SW 1271 (cell line): ENCODE measurements around the gene GALNT10.

Experiments used
- DNase-seq, 2 experiments: peaks; one replicate each; lab custom pipeline; 2025; lab: John Stamatoyannopoulos, UW

The GALNT10 gene

DNA sequence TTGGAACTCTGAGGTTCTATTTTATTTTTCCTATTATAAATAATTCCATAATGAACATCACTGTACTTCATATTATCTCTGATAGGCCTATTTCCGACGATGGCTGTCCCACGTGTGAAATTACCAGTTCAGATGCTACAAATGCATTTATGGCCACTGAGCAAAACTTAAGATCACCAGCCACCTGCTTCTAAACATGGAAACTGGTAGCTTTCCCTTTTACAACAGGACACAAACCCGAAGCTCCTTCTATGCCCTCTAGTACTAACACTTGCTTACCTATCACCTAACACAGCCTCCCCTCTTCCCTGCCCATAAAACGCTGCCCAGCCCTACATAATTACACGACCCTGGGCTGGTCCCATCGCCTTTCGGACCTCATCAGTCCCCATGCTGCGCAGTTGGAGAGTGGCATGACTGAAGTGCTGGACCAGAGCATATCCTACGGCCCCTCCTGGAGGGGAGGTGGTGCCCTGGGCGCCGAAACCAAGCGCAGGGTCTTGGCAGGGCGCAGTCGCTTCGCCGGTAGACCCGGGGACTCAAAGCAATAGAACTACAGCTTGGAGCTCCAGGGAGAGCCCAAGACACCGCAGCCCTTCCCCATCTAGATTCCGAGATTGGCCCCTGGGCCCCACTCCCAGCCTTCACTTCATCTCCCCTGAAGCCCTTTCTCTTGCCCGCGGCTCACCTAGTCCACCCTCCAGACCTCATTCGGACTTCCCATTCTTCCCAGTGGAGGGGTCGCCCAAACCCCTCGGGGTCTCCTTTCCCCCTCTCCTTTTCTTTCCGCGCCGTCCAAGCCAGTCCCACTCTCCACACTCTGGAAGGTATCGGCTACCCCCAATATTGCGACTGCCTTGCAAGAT, 254.3 kb downstream of the GALNT10 start:
- DNase-seq, result peak in 1 of 2 experiments; percentile 18

DNA sequence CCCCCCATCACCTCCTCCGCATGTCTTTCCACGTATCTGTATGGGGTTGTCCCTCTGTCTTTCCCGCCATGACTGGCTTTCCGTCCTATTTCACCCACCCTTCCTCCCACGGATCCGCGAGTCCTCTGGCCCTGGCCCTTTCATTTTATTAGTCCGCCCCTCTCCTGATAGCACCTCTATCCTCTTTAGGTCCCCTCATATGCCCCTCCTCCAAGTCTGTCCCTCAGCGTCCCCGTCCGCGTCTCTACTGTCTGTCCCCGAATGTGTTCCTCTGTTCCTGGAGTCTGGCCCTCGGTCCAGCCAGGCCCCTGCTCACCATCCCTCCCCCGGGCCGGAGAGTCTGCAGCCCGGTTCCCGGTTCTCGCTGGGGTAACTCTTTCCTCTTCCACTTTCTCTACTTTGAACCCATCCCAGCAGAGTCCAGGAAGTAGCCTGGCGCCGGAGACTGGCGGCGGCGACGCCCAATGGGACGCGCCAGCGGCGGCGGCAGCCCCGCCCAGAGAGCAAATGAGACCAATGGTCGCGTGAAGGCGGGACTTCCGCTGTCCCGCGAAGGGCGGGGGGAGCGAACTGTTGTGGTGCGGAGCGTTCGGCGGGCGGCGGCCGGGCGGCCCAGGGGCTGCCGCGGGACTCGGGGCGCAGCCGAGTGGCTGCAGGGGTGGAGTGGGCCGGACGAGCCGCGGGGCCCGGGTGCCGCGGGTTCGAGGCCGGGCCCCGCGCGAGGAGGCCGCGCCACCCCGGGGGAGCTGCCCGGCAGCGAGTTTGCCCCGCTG, 255.1 kb downstream of the GALNT10 start, which contains the start of gene SAP30L:
TSS of gene SAP30L (plus strand) at position 576 of the 773 bp plus-strand sequence. CDS start 608 bp downstream, outside the sequence.
- peak; percentile 90 to 94 for DNase-seq

DNA sequence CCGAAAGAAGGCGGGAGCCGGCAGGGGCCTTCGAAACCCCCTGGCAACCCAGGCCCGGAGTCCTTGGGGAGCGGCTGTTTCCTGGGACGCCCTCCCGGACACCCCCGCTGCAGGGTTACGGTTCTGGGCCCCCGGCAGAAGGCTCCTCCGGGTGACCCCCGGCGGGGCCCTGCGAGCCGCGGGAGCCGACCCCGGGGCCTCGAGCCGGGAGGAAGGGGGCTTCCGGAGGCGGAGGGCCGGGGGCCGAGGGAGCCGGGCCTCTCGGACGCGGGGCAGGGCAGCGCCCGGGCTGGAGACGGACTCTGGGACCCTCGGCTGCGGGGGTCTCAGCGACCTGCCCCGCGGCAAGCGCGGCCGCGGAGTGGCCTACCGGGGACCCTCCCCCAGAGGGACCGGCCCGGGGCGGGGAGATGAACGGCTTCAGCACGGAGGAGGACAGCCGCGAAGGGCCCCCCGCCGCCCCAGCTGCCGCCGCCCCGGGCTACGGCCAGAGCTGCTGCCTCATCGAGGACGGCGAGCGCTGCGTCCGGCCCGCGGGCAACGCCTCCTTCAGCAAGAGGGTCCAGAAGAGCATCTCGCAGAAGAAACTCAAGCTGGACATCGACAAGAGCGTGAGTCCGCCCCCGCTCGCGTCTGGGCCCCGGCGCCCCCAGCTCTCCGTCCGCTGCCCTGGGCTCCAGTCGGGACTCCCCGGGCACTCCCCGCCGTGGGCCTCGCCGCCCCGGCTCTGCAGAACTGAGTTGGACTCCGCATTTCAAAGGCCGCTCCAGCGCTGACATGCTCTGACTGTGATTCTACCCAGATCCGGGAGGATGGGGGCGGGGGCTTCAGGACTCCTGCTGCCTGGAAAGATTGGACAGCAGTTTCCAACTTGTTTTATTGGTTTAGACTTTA, 255.9 kb downstream of the GALNT10 start:
- DNase-seq, result peak in 1 of 2 experiments; percentile 50

DNA sequence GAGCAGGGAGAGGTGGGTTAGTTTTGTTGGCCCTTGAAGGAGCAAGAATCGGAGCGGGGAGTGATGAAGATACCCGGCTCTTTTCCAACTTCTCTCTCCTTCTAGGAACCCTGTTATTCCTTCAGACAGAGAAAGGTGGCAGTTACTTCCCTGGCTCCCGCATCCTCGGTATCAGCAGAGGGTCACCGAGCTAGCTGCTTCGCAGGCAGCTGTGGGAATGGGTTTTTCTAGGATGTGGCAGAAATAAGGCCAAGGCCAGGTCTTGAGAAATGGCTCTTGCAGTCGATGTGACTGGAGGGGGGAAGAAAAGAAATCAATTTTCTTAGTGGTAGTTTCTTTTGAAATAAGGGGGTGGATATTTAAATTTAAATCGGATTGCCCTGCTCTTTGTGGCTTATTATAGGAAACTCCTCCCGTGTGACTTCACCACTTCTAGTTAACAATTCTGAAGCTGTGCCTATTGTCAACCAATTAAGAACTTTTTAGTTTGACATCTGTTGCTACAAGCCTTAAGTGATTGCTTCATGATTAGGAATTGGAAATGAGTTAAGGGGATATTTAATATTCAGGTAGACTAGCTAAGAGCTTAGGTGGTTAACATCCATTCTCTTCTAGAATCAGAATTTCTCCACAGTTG, 256.7 kb downstream of the GALNT10 start:
- no peak for DNase-seq

DNA sequence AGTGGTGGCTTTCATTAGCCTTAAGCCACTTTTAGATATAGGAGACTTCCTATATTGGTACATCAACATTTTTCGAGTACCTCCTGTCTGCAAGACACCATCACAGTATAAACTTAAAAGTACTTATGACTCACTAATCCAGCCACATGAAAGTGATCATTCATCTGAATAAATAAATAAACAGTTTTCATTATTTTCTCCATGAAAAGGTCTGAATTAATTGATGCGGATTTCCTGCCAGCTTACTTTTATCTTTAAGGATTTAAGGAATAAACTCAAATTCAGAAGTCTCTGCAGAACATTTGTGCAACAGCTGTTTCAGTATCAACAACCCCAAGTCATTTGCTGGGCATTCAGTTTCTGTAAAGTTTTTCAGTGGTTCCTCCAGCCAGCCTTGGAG, 259.3 kb downstream of the GALNT10 start:
- no peak for DNase-seq

DNA sequence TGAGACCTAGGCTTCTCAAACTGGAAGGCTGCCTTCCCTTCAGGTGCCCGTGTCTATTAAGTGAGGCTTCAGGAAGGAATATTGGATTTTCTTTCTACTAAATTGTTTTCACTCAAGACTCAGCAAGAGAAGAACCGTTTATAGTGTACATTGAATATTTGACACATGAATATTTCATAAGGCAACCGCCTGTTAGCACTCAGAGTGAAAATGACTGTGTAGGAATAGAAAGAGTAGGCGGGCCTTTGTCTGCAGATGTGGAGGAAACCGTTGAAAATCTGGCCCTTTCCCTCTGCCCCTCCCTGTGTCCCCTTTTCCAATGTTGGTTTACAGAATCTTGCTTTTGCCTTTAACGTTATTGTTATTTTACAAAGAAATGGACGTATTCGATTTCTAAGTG, 261.4 kb downstream of the GALNT10 start:
- no peak for DNase-seq

DNA sequence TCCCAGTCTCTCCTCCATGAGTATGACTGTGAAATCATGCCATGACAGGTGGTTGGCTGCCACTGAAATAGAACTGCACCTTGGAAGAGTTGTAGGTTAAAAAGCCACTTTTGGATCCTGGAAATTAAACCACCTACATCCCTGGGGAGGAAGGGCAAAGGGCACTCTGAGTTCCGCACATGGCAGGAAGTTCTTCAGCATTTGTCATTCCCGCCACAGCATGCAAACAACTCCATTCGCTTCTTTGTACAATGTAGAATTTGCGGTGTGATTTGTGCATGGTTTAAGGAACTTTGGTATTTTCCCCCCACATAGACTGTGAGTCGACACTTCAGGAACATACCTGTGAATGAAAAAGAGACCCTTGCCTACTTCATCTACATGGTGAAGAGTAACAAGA, 265.1 kb downstream of the GALNT10 start:
- DNase-seq, result no peak

DNA sequence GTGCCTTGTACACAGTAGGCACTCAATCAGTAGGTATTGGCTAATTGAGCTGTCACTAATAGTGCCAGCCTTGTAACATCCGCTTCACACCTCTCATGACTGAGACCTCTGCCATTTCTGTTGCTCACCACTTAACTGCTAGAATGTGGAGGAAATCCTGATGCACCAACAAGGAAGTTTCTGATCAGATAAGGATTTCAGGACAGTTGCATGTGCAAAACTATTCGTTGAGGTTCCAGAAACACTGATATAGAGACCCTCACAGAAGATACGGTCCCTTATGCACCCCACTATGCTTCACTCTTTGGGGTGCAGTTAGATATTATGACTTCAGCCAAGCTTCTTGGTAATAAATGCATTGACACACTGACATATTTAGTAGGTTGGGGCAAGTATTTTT, 266.0 kb downstream of the GALNT10 start:
- no peak for DNase-seq

DNA sequence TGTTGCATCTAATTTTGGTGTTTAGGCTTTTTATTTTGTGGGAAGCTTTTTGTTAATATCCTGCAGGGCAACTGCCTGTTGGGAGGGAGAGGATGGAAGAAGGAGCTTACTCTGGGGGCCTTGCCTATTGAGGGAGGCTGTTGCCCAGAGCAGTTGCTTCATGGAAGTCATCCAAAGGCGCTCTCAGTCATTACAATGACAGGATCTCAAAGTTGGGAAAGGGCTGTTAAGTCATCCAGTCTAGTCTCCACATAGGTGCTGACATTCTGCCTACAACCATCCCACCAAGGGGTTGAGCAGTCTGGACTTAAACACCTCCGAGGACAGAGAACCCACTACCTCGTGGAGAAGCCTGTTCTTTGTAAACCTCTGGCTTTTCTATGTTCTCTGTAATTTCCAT, 268.5 kb downstream of the GALNT10 start:
- no peak for DNase-seq

DNA sequence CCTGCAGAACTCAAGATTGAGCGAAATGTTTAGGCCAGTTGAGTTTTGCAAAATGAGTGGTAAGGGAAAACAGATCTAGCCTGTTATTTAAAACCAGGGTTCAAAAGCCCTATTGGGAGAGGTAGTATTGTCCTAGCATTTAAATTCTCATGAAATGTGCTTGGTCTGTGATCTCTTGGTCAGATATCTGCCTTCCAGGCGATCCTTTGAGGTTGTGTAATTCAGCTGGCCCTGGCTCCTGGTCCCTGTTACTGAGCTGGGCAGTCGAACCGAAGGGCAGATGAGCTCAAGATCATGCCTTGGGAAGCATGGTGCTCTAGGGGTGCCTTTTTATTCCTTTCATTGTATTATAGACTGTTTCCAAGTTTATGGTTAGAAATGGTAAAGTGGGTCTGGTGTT, 269.6 kb downstream of the GALNT10 start:
- DNase-seq, result no peak

DNA sequence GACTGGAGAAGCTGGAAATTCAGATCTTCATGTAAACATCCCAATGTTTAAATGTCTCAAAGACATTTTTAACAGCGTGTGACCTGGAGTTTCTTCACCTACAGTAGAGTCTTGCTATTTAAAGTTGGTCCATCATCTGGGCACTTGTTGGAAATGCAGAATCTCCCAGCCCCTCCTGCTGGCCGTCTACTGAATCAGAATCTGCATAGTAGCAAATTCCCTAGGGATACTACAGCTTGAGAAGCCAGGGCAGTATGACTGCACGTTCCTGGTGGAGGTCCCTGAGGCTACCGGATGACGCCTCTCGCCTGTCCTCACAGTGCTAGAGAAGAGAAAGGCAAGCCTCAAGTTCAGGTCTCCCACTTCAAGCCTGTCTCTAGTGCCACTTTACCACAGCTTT, 271.0 kb downstream of the GALNT10 start:
- DNase-seq, result no peak

DNA sequence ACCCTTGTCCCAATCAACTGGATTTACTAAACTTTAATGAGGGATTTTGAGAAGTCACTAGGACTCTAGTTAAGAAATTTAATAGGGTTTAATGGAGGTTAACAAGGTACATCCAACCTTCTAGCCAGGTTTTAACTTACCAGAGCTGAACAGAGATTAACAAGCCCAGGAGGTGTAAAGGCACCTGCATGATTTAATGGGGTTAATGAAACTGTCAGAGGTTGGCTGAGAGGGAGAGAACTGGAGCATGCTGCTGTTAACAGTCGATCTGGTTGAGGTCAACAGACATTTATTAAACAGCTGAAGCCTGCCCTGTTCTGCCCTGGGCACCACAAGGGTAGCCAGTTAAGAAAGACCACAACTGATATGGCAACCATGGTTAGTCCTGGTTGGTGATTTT, 273.9 kb downstream of the GALNT10 start:
- DNase-seq, result no peak

DNA sequence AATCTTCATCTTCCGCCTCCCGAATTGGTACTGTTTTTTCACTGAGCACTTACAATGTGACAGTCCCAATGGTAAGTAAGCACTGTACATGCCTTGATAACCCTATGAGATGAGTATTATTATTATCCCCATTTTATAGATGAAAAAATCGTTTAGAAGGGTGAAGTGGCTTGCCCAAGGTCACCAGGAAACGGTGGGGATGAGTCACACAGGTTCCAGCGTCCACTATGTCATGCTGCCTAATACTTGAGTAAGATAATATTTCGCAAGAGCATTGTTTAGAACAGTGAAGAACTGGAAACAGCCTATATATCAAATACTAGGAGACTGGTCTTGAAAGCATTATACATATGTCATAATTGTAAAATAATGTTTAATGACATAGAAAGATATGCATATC, 274.6 kb downstream of the GALNT10 start:
- DNase-seq, result peak; percentile 20 to 34

DNA sequence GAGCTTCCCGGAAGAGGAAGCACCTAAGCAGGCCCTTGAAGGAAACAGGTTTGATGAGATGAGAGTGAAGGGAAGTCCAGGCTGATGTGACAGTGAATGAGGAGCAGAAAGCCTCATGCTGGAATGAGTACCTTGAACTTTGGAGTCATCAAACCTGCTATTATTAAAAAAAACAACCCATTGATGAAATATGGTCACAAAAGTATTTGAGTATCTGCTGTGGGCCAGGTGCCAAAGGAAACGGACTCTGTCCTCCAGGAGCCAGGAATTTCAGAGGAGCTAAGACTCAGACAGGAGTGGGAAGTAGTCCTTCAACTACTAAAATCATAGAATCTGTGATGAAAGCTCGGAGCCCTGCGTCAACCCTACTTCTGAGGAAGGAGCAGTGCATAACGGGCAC, 275.6 kb downstream of the GALNT10 start:
- no peak for DNase-seq

DNA sequence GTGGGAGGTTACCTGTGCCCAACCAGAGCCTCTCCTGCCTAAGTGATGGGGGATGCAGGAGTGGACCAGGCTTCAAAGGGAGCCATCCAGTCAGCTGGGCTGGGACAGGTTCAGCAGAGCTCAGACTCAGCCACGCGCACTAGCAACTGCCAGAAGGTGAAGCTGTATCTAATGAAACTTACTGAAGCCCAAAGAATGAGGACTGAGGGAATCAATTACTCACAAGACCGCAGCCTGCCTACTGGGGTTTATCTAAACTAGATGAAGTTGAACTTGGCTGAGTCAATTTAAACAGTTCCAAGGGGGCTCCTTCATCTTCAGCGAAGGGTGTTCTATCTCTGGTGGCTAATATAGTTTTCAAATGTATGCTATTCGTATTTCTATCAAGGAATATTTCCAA, 276.1 kb downstream of the GALNT10 start:
- DNase-seq, result no peak

DNA sequence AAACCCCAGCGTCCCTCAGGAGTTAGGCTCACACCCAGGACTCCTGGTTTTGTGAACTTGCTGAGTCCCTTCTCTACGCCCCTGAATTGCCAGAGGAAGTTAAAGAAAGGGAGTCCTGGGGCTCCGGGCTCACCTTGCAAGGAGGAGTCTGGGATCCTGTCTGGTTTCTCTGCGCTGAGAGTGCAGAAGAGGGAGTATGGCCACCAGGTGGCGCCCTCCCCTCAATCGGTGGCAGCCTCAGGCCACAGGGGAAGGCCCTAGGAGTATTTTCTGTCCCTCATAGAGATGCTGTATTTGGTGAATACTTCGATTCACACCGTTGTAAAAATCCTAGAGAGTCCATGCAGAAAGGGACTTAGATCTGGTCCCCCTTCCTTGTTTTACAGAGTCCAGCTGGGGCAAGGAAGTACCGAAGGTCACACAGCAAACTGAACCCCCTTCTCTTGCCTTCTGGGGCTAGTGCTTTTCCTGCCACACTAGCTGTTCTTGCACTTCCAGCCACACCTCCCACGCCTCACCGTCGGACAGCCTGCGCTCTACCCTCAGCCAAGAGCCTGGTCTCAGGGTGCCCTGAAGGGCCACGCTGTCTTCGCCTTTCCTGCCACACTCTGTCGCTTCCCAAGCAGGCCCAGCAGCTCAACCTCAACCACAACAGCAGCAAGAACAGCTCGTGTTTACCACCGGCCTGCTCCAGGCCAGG, 277.3 kb downstream of the GALNT10 start:
- DNase-seq, result peak; percentile 10 to 53

DNA sequence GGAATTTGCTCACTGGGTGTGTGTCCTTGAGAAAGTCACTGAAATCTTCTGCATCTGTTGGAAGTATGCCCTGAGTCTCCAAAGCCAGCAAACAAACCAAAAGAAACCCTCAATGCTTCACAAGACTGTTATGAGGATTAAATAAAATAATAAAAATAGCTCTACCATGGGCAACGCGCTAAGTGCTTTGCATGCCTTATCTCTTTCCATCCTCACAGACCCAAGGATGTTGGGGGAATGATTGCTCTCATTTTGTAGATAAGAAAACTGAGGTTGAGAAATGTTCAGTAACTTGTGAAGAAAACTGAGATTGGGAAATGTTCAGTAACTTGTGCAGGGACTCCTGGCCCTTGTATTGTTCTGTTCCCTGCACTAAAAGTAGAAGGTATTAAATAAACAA, 279.6 kb downstream of the GALNT10 start:
- DNase-seq, result no peak
